Mucosa of descending colon (tissue), 3 donors: Measurements from ENCODE around the gene BSDC1. TPM values are rescaled to one million over a fixed set of nuclear protein-coding genes. Genes with fewer than 3 reads are reported as not detected.

Experiments used
- ATAC-seq: fragments of 200-7000 bp; cut with Tn5 transposase; one replicate; pipeline ENCODE4 v1.9.1; 2020; ENCODE audit warnings: mild to moderate bottlenecking, moderate library complexity
- DNase-seq, 3 donors: peaks; one replicate each; pipeline ENCODE4 v3.0.0-alpha.2; 2020
- H3K36me3 ChIP-seq: fragments of 200-600 bp; one replicate; pipeline ENCODE4 v1.8.0; 2021; ENCODE audit warnings: low read depth, mild to moderate bottlenecking
- H3K4me1 ChIP-seq: fragments of 200-600 bp; one replicate; pipeline ENCODE4 v1.8.0; 2021; ENCODE audit warnings: low read depth, mild to moderate bottlenecking
- H3K4me3 ChIP-seq: fragments of 200-600 bp; one replicate; pipeline ENCODE4 v1.8.0; 2021; ENCODE audit warnings: mild to moderate bottlenecking
- H3K9me3 ChIP-seq: fragments of 200-600 bp; one replicate; pipeline ENCODE4 v1.8.0; 2021; ENCODE audit warnings: mild to moderate bottlenecking
- intact Hi-C, 2 donors: fragments of 100-400 bp; cut with DNase I in 1 of 2; cut with micrococcal nuclease in 1 of 2; formaldehyde crosslinking; loops; one replicate each; pipeline versions ENCODE4 v1.11.0 to v1.11.1; 2022; cut with DNase I, micrococcal nuclease
- total RNA-seq, 3 donors: library from RNA; stranded (reverse); fragmentation: NEBNext Ultra II Directional in 2 of 3; extraction: Animal tissue kit (Norgen Biotek cat#: 25700) in 2 of 3; gene quantifications; one replicate each; pipeline versions ENCODE4 v1.2.1 to v1.2.4, GENCODE V29; 2021 to 2023
- TF ChIP-seq, protein P1 (sequence below): fragments of 200-600 bp; IDR thresholded peaks from one replicate; pipeline ENCODE4 v1.8.0; 2022; ENCODE audit warnings: antibody characterized with exemption, mild to moderate bottlenecking
- donor health status: DM: no; HTN: no; CAD: no; lungs with moderate emphysema.
- donor health status: DM: no; HTN: no; CAD: no.
- donor health status: DM: no; HTN: yes; CAD: no.

Gene BSDC1
- total RNA-seq, 3 donors from 2014 or later = 72.1 to 89.9 (median 73.1) TPM

- Histone ChIP-seq H3K4me3 (no peak overlapping the region), H3K9me3 (no peaks in the 10 kb centered on the region), H3K36me3 (peaks cover 34% of the 10 kb centered on the region), H3K4me1 (no peaks in the 10 kb centered on the region)
- TF ChIP-seq, protein P1, sequence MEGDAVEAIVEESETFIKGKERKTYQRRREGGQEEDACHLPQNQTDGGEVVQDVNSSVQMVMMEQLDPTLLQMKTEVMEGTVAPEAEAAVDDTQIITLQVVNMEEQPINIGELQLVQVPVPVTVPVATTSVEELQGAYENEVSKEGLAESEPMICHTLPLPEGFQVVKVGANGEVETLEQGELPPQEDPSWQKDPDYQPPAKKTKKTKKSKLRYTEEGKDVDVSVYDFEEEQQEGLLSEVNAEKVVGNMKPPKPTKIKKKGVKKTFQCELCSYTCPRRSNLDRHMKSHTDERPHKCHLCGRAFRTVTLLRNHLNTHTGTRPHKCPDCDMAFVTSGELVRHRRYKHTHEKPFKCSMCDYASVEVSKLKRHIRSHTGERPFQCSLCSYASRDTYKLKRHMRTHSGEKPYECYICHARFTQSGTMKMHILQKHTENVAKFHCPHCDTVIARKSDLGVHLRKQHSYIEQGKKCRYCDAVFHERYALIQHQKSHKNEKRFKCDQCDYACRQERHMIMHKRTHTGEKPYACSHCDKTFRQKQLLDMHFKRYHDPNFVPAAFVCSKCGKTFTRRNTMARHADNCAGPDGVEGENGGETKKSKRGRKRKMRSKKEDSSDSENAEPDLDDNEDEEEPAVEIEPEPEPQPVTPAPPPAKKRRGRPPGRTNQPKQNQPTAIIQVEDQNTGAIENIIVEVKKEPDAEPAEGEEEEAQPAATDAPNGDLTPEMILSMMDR = no peak
- ATAC-seq (no peak), DNase-seq (no peak)
- intact Hi-C loops = no loop called here
Measured at GRCh38 chr1:32376199-32376598, 18.0 kb downstream of the BSDC1 start.

DNA sequence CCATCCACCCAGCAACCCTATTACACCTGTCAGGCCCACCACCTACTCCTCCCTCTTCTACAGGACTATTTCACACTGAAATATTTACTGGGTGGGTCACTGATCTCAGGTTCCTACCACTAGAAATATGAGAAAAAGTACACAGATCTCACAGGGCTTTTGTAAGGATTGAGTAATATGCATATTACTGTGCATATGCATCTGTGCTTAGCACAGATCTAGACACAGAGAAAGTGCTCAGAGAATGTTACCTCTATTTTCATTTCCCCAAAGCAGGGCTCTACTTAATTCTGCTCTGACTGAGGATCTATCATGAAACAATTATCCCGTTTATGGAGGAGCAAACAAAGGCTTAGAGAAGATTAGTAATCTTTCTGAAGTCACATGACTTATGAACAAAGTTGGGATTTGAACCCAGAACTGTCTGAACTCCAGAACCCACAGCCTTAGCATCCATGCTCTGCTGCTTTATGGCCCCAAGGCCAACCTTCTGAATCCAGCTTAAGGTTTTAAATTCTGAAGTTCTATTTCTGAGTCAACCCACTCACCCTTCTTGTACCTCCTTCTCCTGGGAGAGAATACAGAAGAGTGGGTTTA is 20.1 kb downstream of the BSDC1 start:
- DNase-seq (no peak), ATAC-seq (no peak)
- Histone ChIP-seq H3K36me3 (peaks cover 30% of the 10 kb centered on the region), H3K4me1 (no peaks in the 10 kb centered on the region), H3K9me3 (no peaks in the 10 kb centered on the region), H3K4me3 (no peak overlapping the region)
- TF ChIP-seq, protein P1 = no peak
- intact Hi-C loops = no loop called here

GRCh38 chr1:32372149-32372756 is 22.0 kb downstream of the BSDC1 start:
- no peaks in the 10 kb centered on the region for H3K9me3 ChIP-seq
- H3K4me3 ChIP-seq = no peak overlapping the region
- ATAC-seq = peak; percentile 55
- no peaks in the 10 kb centered on the region for H3K4me1 ChIP-seq
- intact Hi-C loops = no loop called here
- H3K36me3 ChIP-seq = peaks cover 14% of the 10 kb centered on the region
- TF ChIP-seq, protein P1 = no peak
- DNase-seq = no peak

DNA sequence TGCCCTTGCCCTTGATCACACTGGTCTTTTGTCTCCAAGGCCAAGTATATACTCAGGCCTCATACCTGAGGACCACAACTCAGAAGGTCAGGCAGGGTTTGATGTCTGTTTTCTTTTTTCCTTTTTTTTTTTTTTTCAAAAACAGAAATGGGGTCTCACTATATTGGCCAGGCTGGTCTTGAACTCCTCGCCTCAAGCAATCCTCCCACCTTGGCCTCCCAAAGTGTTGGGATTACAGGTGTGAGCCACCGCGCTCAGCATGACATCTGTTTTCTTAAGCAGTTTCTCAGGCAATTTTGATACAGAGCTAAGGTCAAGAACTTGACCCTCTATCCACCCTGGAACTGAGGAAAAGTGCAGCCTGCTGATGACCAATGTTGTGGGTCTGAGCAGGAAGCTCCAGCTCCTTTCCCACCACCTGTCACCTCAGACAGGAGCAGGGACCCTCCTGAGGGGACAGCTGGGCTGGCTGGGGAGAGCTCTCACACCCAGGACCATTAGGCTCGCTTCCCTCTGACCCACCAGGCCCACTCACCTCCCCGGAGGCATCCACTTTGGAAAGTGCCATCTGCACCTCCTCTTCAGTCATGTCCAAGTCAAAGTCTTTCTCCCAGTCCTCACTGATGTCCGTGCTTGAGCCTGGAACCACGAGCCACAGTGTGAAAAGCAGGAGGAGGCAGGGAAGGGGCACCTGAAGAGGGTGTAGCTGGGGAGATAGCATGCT is 26.2 kb downstream of the BSDC1 start:
- TF ChIP-seq, protein P1 = no peak
- DNase-seq = no peak
- Histone ChIP-seq H3K36me3 (peaks cover 3% of the 10 kb centered on the region), H3K4me1 (no peaks in the 10 kb centered on the region), H3K4me3 (no peak overlapping the region), H3K9me3 (no peaks in the 10 kb centered on the region)
- intact Hi-C loops = no loop called here
- ATAC-seq = no peak

DNA sequence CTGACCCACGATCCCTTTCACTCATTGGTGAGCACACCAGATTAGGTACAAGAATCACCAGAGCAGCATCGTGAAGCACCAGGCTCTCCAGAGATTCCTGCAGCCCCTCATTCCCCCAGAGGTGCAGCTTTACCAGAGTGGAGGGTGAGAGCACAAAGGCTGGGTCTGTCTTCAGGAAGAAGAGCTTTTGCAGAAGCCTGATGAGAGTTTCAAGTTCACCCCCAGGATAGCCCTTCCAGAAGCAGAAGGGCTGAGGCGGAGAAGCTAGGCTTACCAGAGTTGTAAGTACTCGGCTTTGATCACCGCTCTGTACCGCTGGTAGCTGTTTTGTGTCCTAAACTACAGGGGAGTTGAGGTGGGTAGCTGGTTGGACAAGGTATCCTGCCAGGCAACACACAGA is 28.8 kb downstream of the BSDC1 start:
- Histone ChIP-seq H3K9me3 (no peaks in the 10 kb centered on the region), H3K4me3 (no peak overlapping the region), H3K36me3 (peaks cover 3% of the 10 kb centered on the region), H3K4me1 (peaks cover 17% of the 10 kb centered on the region)
- intact Hi-C loops = no loop called here
- no peak for ATAC-seq
- TF ChIP-seq, protein P1 = no peak
- DNase-seq = peak in 1 of 3 donors; percentile 13
